Muscle of back (tissue), 11 donors: ENCODE measurements around the gene IPPK. TPM values are rescaled to one million over a fixed set of nuclear protein-coding genes. Genes with fewer than 3 reads are reported as not detected.
"Not testable (repeated sequence)": the region's sequence is repeated elsewhere in the genome, so short reads cannot be mapped to it uniquely, and the experiment has no call there.

Source experiments
- DNase-seq, 3 donors: peaks; one replicate each; pipeline versions ENCODE4 v3.0.0 to v3.0.0-alpha.2; 2013
- polyA plus RNA-seq, 10 donors: library from polyadenylated mRNA; unstranded; fragments of 120-200 nt; gene quantifications; one replicate each; pipeline ENCODE4 v1.2.1, GENCODE V29; 2013; ENCODE audit not compliant: insufficient read length in 10 of 10

IPPK gene
- polyA plus RNA-seq, 10 donors = 6.2 to 9.9 (median 7.8) TPM

GRCh38 chr9:92600462-92601261 is 69.3 kb downstream of the IPPK start:
- peak; percentile 47 to 90 (median 84) for DNase-seq

DNA sequence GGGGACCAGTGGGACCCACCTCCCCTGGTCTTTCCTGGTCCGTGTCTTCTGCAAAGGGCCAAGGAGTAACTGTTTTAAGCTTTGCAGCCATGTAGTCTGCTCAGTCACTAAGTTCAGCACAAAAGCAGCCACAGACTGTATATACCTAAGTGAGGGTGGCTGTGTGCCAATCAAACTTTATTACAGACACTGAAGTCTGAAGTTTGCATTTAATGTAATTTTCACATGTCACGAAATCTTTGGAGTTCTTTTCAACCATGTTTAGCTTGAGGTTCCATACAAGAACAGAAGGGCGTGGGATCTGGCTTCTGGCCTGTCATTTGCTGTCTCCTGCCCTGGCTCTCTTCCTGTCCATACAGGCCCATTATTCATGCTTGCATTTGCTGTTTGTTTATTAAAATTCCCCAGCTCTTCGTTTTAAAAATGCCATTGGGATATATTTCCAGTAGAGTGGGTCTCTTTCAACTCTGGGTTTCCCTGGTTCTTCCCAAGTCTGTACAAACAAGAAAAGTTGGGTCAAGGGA is 69.9 kb downstream of the IPPK start:
- DNase-seq = peak in 1 of 3 donors; percentile 74

DNA sequence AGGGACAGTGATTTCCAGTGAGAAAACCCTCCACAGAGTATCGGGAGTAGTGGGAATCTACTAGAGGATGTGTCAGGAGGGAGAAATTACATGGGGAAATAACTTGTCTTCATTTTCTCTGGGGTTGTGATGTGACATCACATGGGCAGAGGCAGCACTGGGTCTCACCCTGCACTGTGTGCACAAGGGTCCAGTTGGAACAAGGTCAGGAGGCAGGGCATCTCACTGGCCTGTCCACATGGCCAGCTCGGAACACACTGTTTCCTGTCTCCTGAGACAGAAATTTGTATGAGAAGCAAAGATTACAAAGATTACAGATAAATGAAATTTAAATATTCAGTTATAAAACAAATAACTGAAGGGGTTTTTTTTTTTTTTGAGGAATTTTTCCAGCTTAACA is 71.5 kb downstream of the IPPK start:
- no peak for DNase-seq

DNA sequence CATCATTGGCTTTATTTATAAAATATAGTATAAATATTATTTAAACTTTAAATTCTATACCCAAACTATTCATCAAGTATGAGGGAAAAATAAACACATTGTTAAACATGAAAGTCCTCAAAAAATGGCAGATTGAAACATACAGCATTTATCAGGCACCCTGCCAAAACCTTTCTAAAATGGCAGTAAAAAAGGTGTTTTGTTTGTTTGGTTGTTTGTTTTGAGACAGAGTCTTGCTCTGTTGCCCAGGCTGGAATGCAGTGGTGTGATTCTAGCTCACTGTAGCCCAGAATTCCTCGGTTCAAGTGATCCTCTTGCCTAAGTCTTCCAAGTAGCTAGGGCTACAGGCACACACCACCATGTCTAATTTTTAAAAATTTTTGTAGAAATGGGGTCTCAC is 74.0 kb downstream of the IPPK start:
- DNase-seq = no peak

DNA sequence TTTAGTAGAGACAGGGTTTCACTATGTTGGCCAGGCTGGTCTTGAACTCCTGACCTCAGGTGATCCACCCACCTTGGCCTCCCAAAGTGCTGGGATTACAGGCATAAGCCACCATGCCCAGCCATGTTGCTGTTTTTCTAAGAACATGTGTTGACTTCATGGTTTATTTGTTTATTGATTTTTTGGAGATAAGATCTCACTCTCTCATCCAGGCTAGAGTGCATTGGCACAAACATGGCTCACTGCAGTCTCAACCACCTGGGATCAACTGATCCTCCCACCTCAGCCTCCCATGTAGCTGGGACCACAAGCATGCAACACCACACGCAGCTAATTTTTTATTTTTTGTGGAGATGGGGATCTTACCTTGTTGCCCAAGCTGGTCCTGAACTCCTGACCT is 74.9 kb downstream of the IPPK start:
- DNase-seq = not testable (repeated sequence)

DNA sequence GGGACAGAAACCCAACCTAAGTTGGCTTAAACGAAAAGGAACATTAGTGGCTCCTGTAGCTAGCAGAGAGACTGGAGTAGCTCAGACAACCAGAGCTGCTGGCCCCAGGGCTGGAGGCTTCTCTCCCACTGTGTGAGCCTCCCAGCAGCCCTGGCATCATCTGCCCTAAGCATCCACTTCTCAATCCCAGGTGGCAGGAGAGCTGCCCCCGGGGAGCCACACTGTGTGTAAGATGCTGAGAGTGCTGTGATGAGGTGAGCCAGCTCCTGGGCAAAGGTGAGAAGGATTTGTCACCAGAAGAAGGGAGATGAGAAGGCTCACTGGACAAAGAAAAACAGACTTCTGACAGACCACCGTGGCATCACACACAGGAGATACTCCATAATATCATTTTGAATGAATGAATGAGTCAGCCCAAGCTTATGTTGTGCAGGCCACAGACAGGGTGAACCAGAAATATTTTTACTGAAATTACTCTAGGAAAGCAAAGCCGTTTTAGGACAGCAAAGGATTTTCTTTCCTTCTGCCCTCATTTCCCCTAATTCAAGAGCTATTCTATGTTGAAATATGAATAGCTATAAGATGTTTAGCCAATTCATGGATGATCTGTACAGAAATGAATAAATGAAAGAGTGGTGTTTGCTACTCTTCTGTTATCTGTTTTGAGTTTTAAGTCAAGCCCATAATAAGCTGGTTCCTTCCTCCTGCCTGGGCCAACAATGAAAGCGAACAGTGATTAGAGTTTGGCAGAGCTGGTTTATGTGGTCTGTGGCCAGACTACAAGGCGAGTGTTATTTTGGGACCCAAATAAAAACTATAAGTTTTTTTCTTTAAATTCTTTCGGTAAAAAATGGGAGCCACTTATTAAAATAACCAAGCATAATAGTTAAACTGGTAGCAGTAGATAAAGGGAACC is 76.7 kb downstream of the IPPK start:
- DNase-seq = peak in 1 of 3 donors; percentile 37

- DNase-seq = no peak
These were observed 77.4 kb downstream of the IPPK start for GRCh38 chr9:92592537-92592936.

GRCh38 chr9:92590377-92590776 is 79.6 kb downstream of the IPPK start:
- DNase-seq = peak; percentile 88 to 97 (median 94)

GRCh38 chr9:92589923-92590322 is 80.0 kb downstream of the IPPK start:
- no peak for DNase-seq

GRCh38 chr9:92576175-92576574 is 93.8 kb downstream of the IPPK start:
- no peak for DNase-seq

GRCh38 chr9:92573612-92574011 is 96.3 kb downstream of the IPPK start:
- DNase-seq = not testable (repeated sequence)

DNA sequence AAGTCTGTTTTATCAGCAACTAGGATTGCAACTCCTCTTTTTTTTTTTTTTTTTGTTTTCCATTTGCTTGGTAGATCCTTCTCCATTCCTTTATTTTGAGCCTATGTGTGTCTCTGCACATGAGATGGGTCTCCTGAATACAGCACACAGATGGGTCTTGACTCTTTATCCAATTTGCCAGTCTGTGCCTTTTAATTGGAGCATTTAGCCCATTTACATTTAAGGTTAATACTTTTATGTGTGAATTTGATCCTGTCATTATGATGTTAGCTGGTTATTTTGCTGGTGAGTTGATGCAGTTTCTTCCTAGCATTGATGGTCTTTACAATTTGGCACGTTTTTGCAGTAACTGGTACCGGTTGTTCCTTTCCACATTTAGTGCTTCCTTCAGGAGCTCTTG is 98.1 kb downstream of the IPPK start:
- DNase-seq = not testable (repeated sequence)

GRCh38 chr9:92564982-92565381 is 104.9 kb downstream of the IPPK start:
- peak; percentile 38 to 71 (median 65) for DNase-seq

- DNase-seq = peak in 2 of 3 donors; percentile 51 to 58
These were observed 105.4 kb downstream of the IPPK start for GRCh38 chr9:92564504-92564903.

Other genes with a start within 250 kb of the IPPK start
- 1 to 10 TPM; 4.5 to 7.7 (median 5.0) TPM for gene OMD, start 245.7 kb downstream of the IPPK start, polyA plus RNA-seq
- 100 to 1,000 TPM; 233 to 523 (median 412) TPM for gene ASPN, start 187.6 kb downstream of the IPPK start, polyA plus RNA-seq
- 10 to 100 TPM; 17.4 to 46.9 (median 22.7) TPM for gene ECM2, start 134.1 kb downstream of the IPPK start, polyA plus RNA-seq
- 10 to 100 TPM; 25.8 to 34.2 (median 28.5) TPM for gene BICD2, start 94.7 kb upstream of the IPPK start, polyA plus RNA-seq
- 1 to 10 TPM; 3.5 to 6.0 (median 5.2) TPM for gene ZNF484, start 207.9 kb upstream of the IPPK start, polyA plus RNA-seq